Gastrocnemius medialis (tissue), 4 donors: ENCODE data around the gene UBR2. TPM values are rescaled to one million over a fixed set of nuclear protein-coding genes. Genes with fewer than 3 reads are reported as not detected.
"Not testable (repeated sequence)": the region's sequence is repeated elsewhere in the genome, so short reads cannot be mapped to it uniquely, and the experiment has no call there.

Experiments
- ATAC-seq, 2 donors: fragments of 150-250 bp; one replicate each; pipeline ENCODE4 v1.9.1; 2016
- DNase-seq, 2 donors: peaks; one replicate each; pipeline ENCODE4 v3.0.0-alpha.2; 2019
- H3K27ac ChIP-seq, 4 donors: fragments of 200-600 bp; sonication (generic); 1 replicate in 1 of 4; 2 replicates in 3 of 4; pipeline ENCODE4 v1.5.1; 2016 to 2018; ENCODE audit warnings: mild to moderate bottlenecking in 2 of 4, moderate library complexity in 1 of 4
- H3K27me3 ChIP-seq, 3 donors: fragments of 200-600 bp; sonication (generic) in 2 of 3; 1 replicate in 1 of 3; 2 replicates in 2 of 3; pipeline versions ENCODE4 v1.5.1 to v1.6.0; 2016 to 2019; ENCODE audit warnings: mild to moderate bottlenecking in 1 of 3, moderate library complexity in 1 of 3
- H3K36me3 ChIP-seq, 2 donors: fragments of 200-600 bp; sonication (generic) in 1 of 2; one replicate each; pipeline ENCODE4 v1.5.1; 2017 to 2018
- H3K4me1 ChIP-seq, 2 donors: fragments of 200-600 bp; sonication (generic) in 1 of 2; one replicate each; pipeline ENCODE4 v1.5.1; 2016 to 2017; ENCODE audit warnings: mild to moderate bottlenecking in 2 of 2
- H3K4me3 ChIP-seq, 4 donors: fragments of 200-600 bp; sonication (generic) in 3 of 4; 1 replicate in 1 of 4; 2 replicates in 3 of 4; pipeline ENCODE4 v1.5.1; 2016 to 2019; ENCODE audit warnings: mild to moderate bottlenecking in 2 of 4
- H3K9me3 ChIP-seq, 3 donors: fragments of 200-600 bp; sonication (generic) in 2 of 3; 1 replicate in 1 of 3; 2 replicates in 2 of 3; pipeline ENCODE4 v1.5.1; 2016 to 2019
- CTCF ChIP-seq, 5 experiments: fragments of 450-650 bp in 3 of 5; fragments of 200-600 bp in 2 of 5; sonication (generic) in 2 of 5; IDR thresholded peaks in 4 of 5; conservative IDR thresholded peaks in 1 of 5; 1 replicate in 4 of 5; 2 replicates in 1 of 5; pipeline ENCODE4 v1.5.1; 2016 to 2019; ENCODE audit warnings: antibody characterized with exemption in 5 of 5, mild to moderate bottlenecking in 3 of 5, moderate library complexity in 3 of 5
- POLR2A ChIP-seq, 2 donors: fragments of 450-650 bp; IDR thresholded peaks; one replicate each; pipeline ENCODE4 v1.6.1; 2017; ENCODE audit warnings: antibody characterized with exemption in 2 of 2, mild to moderate bottlenecking in 2 of 2, moderate library complexity in 2 of 2
- in situ Hi-C, 4 donors: fragments of 200-750 bp; cut with MboI; loops; one replicate each; pipeline versions ENCODE4 v1.15.0 to v1.8.0; 2017; ENCODE audit warnings: low sequenced_read_pairs in 4 of 4
- intact Hi-C: fragments of 100-400 bp; cut with DNase I; formaldehyde crosslinking; loops from one replicate; pipeline ENCODE4 v1.15.1; 2023; ENCODE audit warnings: low total_unique reads
- total RNA-seq, 4 donors: library from RNA; depleted of rRNA; stranded (reverse); fragments of >200 nt; gene quantifications; one replicate each; pipeline versions ENCODE4 v1.1.0 to v1.2.3, GENCODE V29; 2016

Gene UBR2
- total RNA-seq, 4 donors from 2014 or later = 40.8 to 46.2 (median 44.7) TPM

GRCh38 chr6:42555477-42556457 is 8.1 kb upstream of the UBR2 start:
- Histone ChIP-seq H3K27ac (no peak overlapping the region), H3K9me3 (no peaks in the 10 kb centered on the region), H3K4me3 (no peak overlapping the region), H3K27me3 (peaks cover 0 to 2% (median 0%) of the 10 kb centered on the region in 3 donors), H3K36me3 (no peaks in the 10 kb centered on the region), H3K4me1 (no peaks in the 10 kb centered on the region)
- no peak for ATAC-seq
- intact Hi-C loops (no loop called here), in situ Hi-C loops (loop anchor here in 1 of 4 donors (25.0 kb wide), 1 partner anchor 618 kb away; the partner anchor contains the start of gene CCND3)
- no peak for TF ChIP-seq CTCF (IDR thresholded peaks at IDR 0.05 in 4 of 5, conservative IDR thresholded peaks at IDR 0.05 in 1 of 5)
- no peak for TF ChIP-seq POLR2A (IDR thresholded peaks at IDR 0.05)
- DNase-seq = no peak

- TF ChIP-seq POLR2A (IDR thresholded peaks at IDR 0.05) (no peak), CTCF (IDR thresholded peaks at IDR 0.05 in 4 of 5, conservative IDR thresholded peaks at IDR 0.05 in 1 of 5) (no peak)
- Histone ChIP-seq H3K4me1 (no peaks in the 10 kb centered on the region), H3K4me3 (no peak overlapping the region), H3K27ac (no peak overlapping the region), H3K9me3 (no peaks in the 10 kb centered on the region), H3K36me3 (no peaks in the 10 kb centered on the region), H3K27me3 (peaks cover 0 to 2% (median 0%) of the 10 kb centered on the region in 3 donors)
- in situ Hi-C loops = loop anchor here in 1 of 4 donors (25.0 kb wide), 1 partner anchor 619 kb away; the partner anchor contains the start of gene CCND3
- DNase-seq (no peak), ATAC-seq (no peak)
- intact Hi-C loops = no loop called here
These were observed 7.4 kb upstream of the UBR2 start for GRCh38 chr6:42556462-42556861.

- H3K27ac ChIP-seq, intact Hi-C loops, H3K36me3 ChIP-seq, ATAC-seq, H3K9me3 ChIP-seq, DNase-seq, H3K27me3 ChIP-seq, H3K4me3 ChIP-seq, H3K4me1 ChIP-seq: not testable (repeated sequence)
- in situ Hi-C loops = loop anchor here in 1 of 4 donors (25.0 kb wide), 1 partner anchor 622 kb away; the partner anchor contains the start of gene CCND3
These were observed 4.6 kb upstream of the UBR2 start for GRCh38 chr6:42559276-42559675.

- intact Hi-C loops = loop anchor here (2.0 to 10.0 kb wide), 6 partner anchors 185 to 637 kb away; partner anchors contain the start of genes BYSL, MEA1, MED20 and SRF
- in situ Hi-C loops = loop anchor here in 2 of 4 donors (10.0 to 25.0 kb wide), 2 partner anchors 453 to 625 kb away; partner anchors contain the start of genes CCND3 (in 1 of the 2), KLHDC3 (in 1 of the 2) and MEA1 (in 1 of the 2)
- ATAC-seq (no peak), DNase-seq (no peak)
- H3K36me3 ChIP-seq = no peaks in the 10 kb centered on the region
- H3K9me3 ChIP-seq = no peaks in the 10 kb centered on the region
- TF ChIP-seq POLR2A (IDR thresholded peaks at IDR 0.05) (no peak), CTCF (IDR thresholded peaks at IDR 0.05 in 4 of 5, conservative IDR thresholded peaks at IDR 0.05 in 1 of 5) (no peak)
- no peaks in the 10 kb centered on the region for H3K27me3 ChIP-seq
- H3K4me3 ChIP-seq = no peak overlapping the region
- peaks cover 16 to 20% of the 10 kb centered on the region in 2 donors for H3K4me1 ChIP-seq
- no peak overlapping the region for H3K27ac ChIP-seq
These were observed 1.8 kb upstream of the UBR2 start for GRCh38 chr6:42561986-42562385.
